ENCODE results near the gene PIEZO2.

Gene PIEZO2

DNA sequence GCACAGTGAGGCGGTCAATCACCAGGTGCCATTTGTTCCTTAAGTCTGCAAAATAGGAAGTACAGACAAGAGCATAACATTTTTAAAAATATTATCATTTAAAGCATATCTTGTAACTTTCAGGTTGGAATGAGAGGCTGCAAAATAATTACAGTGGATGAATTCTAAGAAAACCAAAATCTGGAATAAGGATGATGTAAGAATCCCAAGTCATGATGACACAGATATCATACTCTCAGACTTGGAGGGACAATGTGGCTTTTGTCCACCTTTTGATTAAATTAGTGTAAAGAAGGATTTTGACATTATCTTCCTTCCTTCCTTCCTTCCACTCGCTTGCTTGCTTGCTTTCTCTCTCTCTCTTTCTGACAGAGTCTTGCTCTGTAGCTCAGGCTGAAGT is 379.1 kb downstream of the PIEZO2 start:
- DNase-seq, result no peak

DNA sequence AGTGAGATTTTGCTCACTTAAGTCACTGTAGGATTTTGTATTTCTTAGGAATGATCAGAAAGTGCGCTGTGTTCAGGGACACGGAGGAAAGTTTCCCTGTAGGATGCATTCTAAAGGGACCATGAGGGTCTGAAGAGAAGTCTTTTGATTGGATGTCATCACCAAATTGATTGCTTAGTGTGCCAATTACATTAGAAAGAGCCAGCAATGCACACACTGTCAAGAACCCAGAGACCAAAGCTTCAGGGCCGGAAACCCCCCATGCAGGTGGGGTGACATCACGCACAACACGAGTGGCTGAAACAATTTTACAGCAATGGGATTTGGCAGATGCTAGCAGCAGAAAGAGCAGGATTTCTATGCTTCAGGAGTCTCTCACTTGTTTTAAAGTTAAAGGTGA is 381.1 kb downstream of the PIEZO2 start:
- DNase-seq, result no peak

DNA sequence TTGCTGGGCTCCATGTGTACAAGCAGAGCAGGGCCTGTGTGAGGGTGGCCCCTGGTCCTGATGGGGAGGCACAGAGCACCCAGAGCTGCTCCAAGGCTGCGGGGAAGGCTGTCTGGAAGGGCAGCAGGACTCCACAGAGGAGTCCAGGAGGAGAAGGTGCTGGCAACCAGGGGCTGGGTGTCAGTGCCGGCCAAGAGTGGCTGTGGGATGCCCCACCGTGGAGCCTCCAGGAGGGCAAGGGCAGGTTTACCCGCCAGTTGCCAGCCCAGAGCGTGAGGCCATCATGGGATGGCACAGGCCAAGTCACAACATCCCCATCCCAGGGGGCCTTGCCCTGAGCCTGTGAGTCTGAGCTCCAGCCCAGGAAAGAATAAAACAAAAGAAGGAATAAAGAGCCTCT is 381.7 kb downstream of the PIEZO2 start:
- no peak for DNase-seq

DNA sequence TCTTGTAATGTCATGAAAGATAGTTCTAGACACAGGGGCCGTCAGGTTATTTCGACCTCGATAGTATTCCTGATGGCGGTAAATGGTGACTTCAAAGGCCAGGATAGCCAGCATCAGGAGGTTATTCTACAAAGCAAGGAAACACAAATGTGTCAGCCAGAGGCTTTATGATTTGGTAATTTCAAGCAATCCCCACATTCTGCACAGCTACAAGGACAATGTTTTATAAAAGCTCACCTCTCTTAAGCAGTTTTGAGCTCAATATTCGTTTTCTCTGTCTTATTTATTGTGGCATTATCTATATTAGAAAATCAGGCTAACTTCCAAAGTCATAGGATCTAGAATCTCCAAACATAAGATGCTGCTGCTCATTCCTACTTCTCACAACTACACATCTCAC is 388.4 kb downstream of the PIEZO2 start:
- DNase-seq, result no peak

DNA sequence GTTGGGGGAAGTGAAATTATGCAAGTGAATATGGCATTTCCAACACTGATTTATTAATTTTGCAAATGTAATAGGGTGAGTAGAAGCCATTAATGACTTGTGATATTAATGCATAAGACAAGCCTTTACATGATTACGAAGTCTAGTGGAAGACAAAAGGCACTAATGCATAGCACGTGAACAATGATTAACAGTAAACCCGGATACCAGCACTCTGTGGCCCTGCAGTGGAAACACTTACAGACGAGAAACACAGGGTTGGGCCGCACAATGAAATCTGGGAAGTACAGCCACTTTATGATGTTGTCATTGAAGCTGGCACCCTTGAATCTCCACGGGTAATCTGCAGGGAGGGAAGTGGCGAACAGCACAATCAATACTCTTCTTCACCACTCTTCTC is 390.1 kb downstream of the PIEZO2 start:
- no peak for DNase-seq

DNA sequence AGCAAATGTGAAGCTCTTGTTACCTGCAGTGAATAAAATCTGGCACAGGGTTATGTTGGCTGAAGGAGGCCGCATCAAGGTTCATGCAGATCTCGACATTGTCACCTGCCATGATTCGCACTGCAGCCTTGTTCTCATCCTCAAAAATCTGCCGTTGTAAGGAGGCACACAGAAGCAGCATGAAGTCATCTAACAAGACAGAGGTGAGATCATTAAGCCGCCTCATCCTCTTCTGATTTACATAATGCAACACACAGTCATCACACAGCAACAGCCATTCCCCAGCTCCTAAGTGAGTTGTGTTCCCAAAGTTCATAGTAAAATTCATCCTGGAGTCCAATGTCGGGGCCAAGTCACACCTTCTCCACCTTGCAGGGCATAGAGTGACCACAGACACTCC is 391.4 kb downstream of the PIEZO2 start:
- DNase-seq, result no peak

DNA sequence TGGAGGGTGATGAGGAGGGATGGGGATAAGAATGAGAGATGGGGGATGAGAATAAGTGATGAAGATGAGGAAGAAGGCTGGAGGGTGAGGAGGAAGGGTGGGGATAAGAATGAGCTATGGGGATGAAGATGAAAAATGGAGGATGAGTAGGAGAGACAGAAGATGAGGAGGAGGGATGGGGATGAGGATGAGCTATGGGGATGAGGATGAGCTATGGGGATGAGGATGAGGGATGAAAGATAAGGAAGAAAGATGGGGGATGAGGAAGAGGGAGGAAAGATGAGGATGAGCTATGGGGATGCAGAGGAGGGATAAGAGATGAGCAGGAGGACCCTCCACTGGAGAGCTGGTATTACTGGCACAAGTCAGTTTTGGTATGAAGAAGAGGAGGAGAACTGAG is 392.0 kb downstream of the PIEZO2 start:
- no peak for DNase-seq

DNA sequence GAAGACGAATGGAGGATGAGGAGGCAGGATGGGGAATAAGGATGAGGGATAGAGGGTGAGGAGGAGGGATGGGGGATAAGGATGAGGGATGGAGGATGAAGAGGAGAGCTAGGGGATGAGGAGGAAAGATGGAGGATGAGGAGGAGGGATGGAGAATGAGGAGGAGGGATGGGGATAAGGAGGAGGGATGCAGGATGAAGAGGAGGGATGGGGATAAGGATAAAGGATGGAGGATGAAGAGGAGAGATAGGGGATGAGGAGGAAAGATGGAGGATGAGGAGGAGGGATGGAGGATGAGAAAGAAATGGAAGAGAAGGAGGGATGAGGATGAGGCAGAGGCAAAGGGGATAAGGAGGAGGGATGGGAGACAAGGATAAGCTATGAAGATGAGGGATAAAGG is 393.5 kb downstream of the PIEZO2 start:
- DNase-seq, result no peak

DNA sequence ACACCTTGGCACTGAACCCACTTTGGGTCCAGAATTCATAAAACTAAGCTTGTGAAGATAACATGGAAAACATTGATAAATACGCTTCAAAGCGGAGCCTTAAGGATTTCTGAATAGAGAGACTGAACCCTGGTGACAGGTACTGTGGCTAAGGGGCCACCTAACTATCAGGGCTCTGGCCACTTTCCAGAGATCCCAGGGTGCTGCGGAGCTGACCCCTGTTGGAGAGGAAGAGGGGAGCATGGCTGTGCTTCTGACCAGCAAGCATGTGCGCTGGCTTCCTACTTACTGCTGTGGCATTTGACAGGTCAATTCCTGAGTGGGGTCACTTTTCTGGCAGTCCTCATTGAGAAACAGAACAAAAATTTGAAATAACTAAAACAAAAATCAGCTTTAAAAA is 395.2 kb downstream of the PIEZO2 start:
- no peak for DNase-seq

DNA sequence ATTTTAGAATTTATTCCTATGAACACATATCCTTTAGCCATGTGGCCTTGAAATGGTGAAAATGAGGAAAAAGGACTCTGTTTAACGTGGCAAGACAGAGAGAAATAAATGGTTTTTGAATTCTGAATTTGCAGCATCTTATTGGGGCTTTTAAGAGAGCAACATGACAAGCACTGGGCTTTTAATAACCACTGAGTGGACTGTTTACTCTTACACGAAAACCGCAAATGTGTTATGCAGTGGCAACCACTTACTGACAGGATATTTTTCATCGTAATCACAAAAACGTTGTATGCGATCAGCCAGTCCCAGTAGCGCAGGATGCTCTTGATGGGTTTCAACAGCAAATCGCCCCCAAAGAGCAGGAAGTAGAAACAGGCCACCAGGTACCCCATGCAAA is 397.0 kb downstream of the PIEZO2 start:
- no peak for DNase-seq

DNA sequence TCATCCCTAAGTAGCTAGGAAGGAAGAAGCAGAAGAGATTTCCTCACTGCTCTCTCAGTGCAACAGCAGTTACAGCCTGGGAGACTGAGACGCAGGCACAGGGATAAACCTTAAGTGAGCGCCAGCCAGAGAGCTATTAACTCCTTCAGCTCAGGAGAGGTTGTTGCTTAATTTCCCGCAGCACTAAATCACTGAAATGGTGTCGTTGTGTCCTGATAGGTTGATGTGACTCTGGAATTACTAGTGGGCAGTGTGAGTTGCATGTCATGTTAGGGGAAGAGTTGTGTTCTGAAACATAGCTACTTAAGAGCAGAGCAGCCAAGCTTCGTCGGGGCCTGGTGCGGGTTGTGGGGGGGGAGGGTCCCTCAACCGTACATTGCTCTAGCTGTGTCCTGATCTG is 397.7 kb downstream of the PIEZO2 start:
- no peak for DNase-seq

DNA sequence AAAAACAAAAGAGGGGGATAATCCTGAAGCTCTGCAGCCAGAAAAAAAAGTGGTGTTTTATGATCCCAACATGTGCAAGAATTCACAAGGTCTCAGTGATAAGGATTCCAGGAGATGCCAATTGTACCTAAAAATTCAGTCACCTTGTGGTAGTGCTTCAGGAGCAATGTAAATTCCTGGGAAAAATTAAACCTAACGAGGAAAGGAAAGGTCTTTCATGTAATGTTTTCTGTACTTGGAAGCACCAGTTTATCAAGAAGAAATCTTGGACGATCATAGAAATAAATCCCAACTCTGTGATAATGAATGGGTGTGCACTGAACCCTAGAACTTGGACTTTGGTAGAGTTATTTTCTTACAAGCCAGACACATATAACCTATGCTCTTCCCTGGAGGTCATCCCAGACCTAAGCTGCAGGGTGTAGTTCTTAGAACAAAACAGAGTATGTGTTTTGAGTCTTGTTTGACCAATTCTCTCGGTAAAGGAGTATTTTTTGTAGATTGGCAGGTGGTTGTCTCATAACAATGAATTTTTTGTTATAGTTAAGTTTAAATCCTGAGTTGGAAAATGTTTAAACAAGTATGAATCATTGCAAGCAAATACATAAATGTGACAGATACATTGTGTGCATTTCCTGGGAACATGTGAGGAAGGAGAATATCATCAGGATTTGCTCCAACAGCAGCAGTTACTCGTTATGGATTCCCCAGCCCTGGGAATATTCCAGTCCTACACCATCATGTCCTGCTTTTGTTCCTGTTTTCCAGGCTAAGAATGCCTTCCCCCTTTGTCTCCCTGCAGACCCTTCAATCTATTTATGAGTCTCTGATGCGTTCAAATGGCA is 399.0 kb downstream of the PIEZO2 start:
- no peak for DNase-seq

DNA sequence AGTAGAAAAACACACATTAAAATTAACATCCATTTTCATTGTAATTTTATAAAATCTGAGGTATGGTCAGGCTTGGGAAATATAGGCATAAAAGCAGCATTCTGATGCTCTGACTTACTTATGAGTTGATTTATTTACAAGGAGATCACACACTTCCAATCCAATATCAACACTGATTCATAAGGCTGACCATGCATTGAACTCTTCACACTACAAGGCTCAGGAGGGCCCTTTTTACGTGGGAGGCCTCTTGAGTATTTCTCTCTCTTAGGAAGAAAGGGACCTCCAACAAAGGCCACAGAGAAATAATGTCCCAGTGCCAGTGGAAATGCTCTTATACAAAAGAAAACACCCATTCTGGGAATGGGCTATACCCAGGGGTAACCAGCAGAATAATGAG is 400.7 kb downstream of the PIEZO2 start:
- no peak for DNase-seq

DNA sequence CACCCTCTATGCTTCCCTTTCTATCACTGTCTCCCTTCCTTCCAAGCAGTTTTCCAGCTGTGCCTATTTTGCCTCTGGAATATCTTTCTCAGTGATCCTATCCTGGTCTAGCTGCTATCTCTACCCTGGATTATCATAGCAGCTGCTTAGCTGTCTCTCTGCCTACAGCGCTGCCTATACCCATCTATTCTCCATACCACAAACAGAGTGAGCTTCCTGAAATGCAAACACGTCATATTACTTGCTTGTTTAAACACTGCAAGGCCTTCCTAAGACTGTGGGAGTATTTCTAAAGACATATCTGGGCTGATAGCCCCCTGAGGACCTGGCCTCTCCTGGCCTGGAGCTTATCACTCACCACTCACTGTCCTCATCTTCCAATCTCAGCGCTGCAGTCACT is 403.4 kb downstream of the PIEZO2 start:
- DNase-seq, result no peak

DNA sequence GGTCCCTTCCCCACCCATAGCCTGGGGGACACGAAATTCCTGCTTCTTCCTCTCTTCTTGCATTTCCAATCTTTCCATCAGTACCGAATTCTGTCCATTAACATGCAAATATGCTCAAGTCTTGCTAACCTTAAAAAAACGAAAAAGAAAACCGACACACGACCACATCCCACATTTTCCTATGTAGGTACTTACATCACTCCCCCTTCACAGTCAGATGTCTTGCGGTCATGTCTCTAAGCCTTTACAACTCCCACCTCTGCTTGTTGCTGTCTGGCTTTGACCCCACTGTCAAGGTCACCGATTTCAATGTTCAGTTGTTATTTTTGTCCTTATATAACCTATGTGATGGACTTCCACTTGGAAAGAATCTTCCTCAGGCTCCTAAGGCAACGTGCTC is 404.1 kb downstream of the PIEZO2 start:
- no peak for DNase-seq

DNA sequence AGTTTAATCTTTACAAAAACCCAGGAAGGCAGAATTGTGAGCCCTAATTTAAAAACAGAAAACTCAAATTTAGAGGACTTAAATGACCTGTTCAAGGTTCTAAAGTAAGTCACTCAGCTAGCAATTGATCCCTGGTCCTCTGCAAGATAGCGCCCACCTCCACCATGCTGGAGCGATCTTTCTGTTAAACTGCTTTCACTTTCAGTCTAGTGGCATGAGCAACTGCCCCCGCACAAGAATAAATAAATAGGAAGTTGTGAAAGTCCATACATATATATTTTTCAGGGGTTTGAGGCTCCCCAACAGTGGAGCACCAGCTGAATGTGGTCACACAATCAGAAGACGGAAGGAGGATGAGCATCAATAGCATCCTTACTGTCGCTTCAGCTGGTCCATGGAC is 405.6 kb downstream of the PIEZO2 start:
- DNase-seq, result no peak

DNA sequence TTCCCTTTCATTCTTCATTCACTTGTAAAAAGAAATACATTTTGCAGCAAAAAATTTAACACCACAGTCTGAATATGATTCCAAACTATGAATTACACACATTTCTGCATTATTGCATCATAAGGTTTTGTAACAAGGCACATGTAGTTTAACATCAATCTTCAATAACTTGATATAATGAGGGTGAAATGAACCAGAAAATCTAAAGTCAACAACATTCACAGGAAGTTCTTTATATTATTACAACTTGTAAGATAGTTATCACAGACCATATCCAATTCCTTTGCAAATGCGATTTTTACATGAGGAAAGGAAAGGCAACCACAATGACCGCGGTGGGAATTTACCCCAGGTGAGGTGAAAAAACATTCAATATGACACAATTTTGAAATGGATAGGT is 410.2 kb downstream of the PIEZO2 start:
- DNase-seq, result no peak

DNA sequence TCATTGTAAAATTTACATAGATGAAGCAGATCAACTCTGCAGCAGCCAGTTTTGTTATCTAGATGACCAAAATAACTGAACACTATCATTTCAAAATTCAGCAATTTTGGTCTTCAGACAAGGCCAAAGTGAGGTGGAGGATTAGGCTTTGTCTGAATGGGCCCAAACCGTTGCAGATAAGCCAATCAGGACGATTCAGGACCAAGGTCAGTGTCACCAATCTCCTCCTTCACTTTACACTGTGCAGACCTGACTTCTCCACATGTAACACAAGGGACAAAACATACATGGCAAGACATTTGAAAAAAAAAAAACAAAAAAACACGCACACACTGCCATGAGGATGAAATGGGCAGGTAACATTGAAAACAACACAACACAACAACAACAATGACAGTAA is 412.4 kb downstream of the PIEZO2 start:
- DNase-seq, result no peak

DNA sequence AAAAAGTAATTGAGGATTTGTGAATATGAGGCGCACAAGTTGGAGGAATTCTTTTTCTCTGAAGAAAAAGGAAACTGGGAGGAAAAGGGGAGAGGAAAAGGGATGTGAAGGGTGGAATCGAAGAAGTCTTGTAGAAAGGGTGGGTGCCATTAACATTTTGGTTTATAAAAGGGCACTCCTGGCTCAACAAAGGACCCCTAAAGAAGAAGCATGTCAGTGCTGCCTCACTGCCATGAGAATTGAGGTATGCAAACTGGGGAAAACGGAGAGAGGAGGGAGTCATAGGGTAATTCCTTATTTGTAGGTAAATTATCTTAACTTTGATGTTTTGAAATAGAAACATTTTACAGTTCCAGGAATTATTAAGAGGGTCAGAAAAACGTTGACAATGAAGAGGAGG is 416.4 kb downstream of the PIEZO2 start:
- no peak for DNase-seq

DNA sequence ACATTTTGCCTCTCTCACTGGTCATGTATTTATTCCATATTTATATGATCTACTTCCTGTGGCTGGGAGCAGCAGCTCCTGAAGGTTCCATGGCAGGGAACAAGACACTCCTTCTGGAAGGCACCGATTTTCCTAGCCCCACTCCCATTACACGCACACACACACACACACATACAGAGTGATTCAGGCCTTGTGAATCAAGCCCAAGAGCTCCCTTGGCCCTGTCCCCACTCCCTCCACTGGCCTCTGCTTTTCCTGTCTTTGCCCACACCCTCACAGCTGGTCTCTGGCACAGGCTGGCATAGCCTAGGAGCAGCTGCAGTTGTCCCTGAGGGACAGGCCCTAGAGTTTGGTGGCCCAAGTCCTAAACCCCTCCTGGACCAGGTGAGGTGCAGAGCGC is 421.9 kb downstream of the PIEZO2 start:
- DNase-seq, result no peak

DNA sequence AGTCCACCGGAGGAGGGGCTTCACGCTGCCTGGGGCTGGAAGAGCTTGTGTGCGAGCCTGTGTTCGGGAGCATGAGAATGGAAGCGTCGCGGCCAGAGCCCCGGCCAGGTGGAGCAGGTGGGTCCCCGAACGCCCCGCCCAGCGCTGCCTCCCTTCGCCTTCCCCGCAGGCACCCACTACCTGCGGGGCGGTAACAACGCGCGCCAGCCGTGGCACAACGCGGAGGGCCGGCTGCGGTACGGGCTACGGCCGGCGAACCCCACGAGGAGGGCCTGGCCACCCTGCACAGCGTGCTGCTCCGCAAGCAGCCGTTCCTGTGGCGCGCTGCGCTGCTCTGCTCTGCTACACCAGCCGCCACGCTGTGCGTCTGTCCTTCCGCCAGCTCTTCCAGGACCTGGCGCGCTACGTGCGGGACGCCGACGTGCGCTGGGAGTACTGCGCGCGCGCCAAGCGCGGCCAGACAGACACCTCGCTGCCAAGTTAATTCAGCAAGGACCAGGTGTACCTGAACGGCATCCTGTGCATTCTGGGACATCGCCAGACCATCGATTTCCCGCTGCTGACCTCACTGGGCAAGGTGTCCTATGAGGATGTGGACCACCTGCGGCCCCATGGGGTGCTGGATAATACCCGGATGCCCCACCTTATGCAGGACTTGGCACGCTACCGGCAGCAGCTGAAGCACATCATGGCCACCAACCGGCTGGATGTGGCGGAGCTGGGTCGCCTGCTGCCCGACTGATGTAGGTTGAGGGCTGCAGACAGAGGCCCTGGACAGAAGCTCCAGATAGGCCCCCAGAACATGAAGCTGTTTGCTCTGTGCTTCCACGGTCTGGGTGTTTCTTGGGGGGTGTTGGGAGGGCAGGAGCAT is 422.9 kb downstream of the PIEZO2 start:
- no peak for DNase-seq

DNA sequence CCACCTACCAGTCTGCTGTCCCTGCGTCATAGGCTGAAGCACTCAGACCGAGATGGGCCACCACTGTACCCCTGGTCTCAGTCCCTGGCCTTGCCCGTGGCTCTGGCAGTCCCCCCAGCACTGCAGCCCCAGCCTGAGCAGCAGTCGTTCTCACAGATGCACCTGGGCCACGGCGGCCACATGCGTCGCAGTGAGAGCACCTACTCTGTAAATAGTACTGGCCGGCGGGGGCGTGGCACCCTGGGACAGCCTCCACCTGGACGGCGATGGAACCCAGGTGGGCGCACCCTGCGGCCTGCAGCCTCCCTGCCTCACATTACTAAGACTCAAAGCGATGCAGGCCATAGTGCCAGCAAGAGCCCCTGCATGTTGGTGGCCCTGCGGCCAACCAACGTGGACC is 424.7 kb downstream of the PIEZO2 start:
- DNase-seq, result no peak

DNA sequence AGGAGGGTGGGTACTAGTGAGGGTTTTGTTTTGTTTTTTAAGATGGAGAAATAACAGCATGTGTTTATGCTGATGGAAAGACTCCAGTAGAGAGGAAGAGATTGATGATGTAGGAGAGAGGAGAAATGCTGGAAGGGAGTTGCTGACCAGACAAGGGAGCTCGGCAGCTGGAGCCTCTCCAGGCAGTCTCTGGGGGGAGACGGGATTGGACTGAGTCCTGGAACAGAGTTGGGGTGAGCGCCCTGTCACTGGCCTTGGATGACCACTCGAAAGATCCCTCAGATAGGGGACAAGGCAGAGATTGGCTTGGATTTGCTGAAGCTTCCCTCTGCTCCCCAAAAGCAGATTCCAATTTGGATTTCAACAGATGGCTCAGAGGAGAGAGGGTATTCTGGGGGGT is 425.9 kb downstream of the PIEZO2 start:
- DNase-seq, result no peak

DNA sequence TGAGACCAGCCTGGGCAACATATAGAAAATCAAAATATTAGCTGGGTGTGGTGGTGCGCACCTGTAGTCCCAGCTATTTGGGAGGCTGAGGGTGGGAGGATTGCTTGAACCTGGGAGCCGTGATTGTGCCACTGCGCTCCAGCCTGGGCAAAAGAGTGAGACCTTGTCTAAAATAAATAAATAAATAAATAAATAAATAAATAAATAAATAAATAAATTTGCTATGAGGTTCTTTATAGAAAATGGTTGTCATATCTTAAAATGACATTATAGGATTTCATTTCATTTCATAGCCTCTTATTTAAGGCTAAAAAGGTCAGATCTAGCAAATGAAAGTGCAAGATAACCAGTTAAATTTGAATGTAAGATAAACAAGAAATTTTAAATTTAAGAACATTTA is 430.6 kb downstream of the PIEZO2 start:
- DNase-seq, result no peak
